ENCODE results near the gene LHFPL6. TPM values are rescaled to one million over a fixed set of nuclear protein-coding genes. Genes with fewer than 3 reads are reported as not detected.

LHFPL6 gene
- total and polyA plus RNA-seq, 9 of the 15 experiments (the other 6 are each of a cell fraction or from before 2014, with no cell fraction given): 0.18 TPM; not detected in 8

DNA sequence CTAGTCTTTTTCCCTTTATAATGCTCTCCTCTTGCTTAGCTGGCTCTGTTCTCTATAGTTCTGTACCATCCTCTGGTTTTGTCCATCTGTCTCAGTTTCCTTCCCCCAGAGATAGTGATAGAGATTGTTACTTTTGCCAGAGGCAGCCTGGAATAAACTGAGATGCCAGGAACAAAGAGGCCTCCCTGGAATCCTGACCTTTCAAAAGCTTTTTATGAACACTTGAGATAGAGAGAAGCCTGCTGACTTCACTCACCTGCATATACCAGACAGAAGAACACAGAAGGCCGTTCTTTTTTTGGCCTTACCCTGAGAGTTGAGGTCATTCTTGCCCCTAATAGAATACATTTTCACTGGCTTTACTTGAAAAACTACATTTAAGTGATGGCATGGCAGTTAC lies 150.2 kb downstream of the LHFPL6 start:
- no peaks in the 10 kb centered on the region for H3K36me3 ChIP-seq (ENCODE audit: control insufficient read depth, insufficient read depth, low read length)
- intact Hi-C loops (cut with micrococcal nuclease) (no loop called here), in situ Hi-C loops (cut with MboI) (no loop called here)
- no TSS peak for BruUV-seq (replicated peaks)
- no peaks in the 10 kb centered on the region for H3K4me1 ChIP-seq (replicated peaks in 1 of 2; ENCODE audit: control insufficient read depth in 2 of 2, insufficient read depth in 2 of 2, low read length in 2 of 2)
- H3K4me3 ChIP-seq: no peak overlapping the region
- no peaks in the 10 kb centered on the region for H3K9me1 ChIP-seq (ENCODE audit: control insufficient read depth, insufficient read depth, low read length)
- ChIA-PET CTCF (ENCODE audit: low intra/inter-chr PET ratio) (no interaction called here), POLR2A (no interaction called here)
- DNase-seq (ENCODE audit: extremely low read depth in 1 of 4, low spot score in 3 of 4): no peak
- H2AFZ ChIP-seq (ENCODE audit: low read depth, low read length): no peak overlapping the region
- ATAC-seq: no peak
- H3K4me2 ChIP-seq (ENCODE audit: insufficient read depth, low read length): no peak overlapping the region
- FAIRE-seq: no peak
- no peaks in the 10 kb centered on the region for H3K27me3 ChIP-seq (ENCODE audit: control insufficient read depth in 2 of 2, insufficient read depth in 2 of 2, low read length in 2 of 2)
- WGBS (ENCODE audit: insufficient coverage, low coverage, missing lambda C conversion rate): 0% methylated on average over 1 of the region's 1 CpG
- no peaks in the 10 kb centered on the region for H3K79me2 ChIP-seq (ENCODE audit: control insufficient read depth, insufficient read depth, low read length)
- H3K27ac ChIP-seq (ENCODE audit: extremely low read depth, low read depth, low read length): no peak overlapping the region
- H3K9me3 ChIP-seq (replicated peaks; ENCODE audit: control insufficient read depth, insufficient read depth, low read depth, low read length): no peaks in the 10 kb centered on the region
- H3K9ac ChIP-seq (ENCODE audit: insufficient read depth in 1 of 2, low read depth in 2 of 2, low read length in 2 of 2): no peak overlapping the region
- no peak for TF ChIP-seq ZFP91 (CRISPR knock-in tag; IDR thresholded peaks at IDR 0.05)
- H4K20me1 ChIP-seq (replicated peaks; ENCODE audit: control insufficient read depth, insufficient read depth, low read length): no peaks in the 10 kb centered on the region

DNA sequence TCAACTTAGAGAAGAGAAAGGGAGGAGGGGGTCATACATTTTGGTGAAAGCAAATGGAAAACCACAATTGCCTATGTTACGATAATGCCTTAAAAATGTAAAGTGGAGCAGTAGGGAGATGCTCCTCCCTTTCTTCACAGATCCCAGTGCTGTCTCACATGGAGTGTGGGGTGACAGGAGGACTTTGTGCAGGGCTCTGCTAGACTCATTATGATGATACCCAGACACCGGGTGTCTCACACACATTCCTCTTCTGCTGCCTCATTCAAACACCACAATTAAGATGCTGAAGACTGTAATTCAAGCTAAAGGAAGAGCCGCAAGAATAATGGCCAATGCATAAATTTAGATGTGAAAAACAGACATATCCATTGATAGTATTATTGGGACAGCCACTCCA lies 150.6 kb downstream of the LHFPL6 start:
- intact Hi-C loops (cut with micrococcal nuclease) (no loop called here), in situ Hi-C loops (cut with MboI) (no loop called here)
- BruUV-seq (replicated peaks): no TSS peak
- Histone ChIP-seq H3K9me1 (ENCODE audit: control insufficient read depth, insufficient read depth, low read length) (no peaks in the 10 kb centered on the region), H3K36me3 (ENCODE audit: control insufficient read depth, insufficient read depth, low read length) (no peaks in the 10 kb centered on the region), H3K9me3 (replicated peaks; ENCODE audit: control insufficient read depth, insufficient read depth, low read depth, low read length) (no peaks in the 10 kb centered on the region), H2AFZ (ENCODE audit: low read depth, low read length) (no peak overlapping the region), H3K4me3 (no peak overlapping the region), H4K20me1 (replicated peaks; ENCODE audit: control insufficient read depth, insufficient read depth, low read length) (no peaks in the 10 kb centered on the region), H3K4me2 (ENCODE audit: insufficient read depth, low read length) (no peak overlapping the region), H3K9ac (ENCODE audit: insufficient read depth in 1 of 2, low read depth in 2 of 2, low read length in 2 of 2) (no peak overlapping the region), H3K27me3 (ENCODE audit: control insufficient read depth in 2 of 2, insufficient read depth in 2 of 2, low read length in 2 of 2) (no peaks in the 10 kb centered on the region), H3K4me1 (replicated peaks in 1 of 2; ENCODE audit: control insufficient read depth in 2 of 2, insufficient read depth in 2 of 2, low read length in 2 of 2) (no peaks in the 10 kb centered on the region), H3K27ac (ENCODE audit: extremely low read depth, low read depth, low read length) (no peak overlapping the region), H3K79me2 (ENCODE audit: control insufficient read depth, insufficient read depth, low read length) (no peaks in the 10 kb centered on the region)
- WGBS (ENCODE audit: insufficient coverage, low coverage, missing lambda C conversion rate): 5% methylated on average over 3 of the region's 3 CpGs
- DNase-seq (ENCODE audit: extremely low read depth in 1 of 4, low spot score in 3 of 4) (no peak), FAIRE-seq (no peak), ATAC-seq (no peak)
- POLR2A ChIA-PET: interaction anchor here (0.6 to 1.1 kb wide), 2 partner anchors 17 to 44 kb away, joined by 3 to 4 read pairs; no protein-coding TSS in a partner anchor
- CTCF ChIA-PET (ENCODE audit: low intra/inter-chr PET ratio): no interaction called here
- no peak for TF ChIP-seq PCBP1 (IDR thresholded peaks at IDR 0.05; ENCODE audit: low read depth, low read length, poor library complexity, severe bottlenecking)
